Activated CD8-positive, alpha-beta memory T cell treated with anti-CD3 and anti-CD28 coated beads, Interleukin-2, amount 50 U/mL, for 4 hours (primary cell): ENCODE data around the gene NR4A3.
"Not testable (repeated sequence)": the region's sequence is repeated elsewhere in the genome, so short reads cannot be mapped to it uniquely, and the experiment has no call there.

Source experiments
- DNase-seq: peaks from one replicate; pipeline ENCODE4 v3.0.0-alpha.2; 2020

Gene NR4A3

DNA sequence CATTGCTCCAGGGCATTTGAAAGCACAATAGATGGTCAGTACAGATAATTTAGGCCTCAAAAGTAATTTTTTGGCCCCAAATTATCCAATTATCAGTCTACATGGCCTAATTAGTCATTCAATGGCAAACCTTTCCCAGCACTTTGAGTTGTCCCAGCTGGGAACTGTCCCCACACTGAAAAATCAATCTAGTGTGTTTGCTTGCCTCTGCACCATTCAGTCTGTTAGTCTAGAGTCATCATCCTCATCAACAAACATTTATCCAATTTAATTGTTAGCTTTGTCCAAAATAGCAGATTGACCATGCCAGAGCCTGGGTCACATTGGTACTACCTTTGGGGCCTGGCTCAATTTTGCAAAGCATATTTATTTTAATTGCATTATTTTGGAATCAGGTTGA lies 13.9 kb downstream of the NR4A3 start:
- no peak for DNase-seq

DNA sequence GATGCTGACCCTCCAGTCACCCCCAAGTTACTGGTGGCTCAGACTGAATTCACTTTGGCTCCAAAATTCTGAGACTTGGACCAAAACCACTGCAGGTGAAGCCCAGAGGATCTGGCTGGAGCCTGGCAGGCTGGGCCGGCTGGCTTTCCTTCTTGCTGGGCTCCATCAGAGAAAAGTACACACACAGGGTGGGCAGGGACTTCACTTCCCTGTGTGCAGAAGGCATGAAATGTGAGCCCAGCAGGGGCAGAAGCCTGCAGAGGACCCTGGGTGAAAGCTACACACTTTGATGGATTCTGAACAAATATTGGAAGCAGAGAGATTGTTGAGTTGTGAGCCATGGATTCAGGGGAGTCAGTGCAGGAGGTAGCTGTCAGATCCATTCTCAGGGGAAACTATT lies 18.4 kb downstream of the NR4A3 start:
- no peak for DNase-seq

DNA sequence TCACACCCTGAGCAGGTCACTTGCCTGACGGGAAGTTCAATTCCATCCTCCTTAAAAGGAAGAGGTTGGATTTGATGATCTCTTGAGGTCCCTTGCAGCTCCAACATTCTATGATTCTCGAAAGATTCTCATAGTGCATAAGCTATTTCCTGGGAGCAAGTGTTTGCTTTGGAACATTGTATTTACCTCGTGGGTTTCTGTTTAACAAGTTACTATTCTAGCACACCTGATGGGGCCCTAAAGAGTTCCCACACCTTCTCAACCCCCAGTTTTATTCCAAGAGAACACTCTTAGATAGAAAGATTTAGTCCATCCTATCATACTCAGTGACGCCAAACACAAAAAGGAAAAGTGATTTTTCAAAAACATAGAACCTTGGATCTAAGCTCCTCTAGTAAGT lies 23.4 kb downstream of the NR4A3 start:
- DNase-seq: no peak

DNA sequence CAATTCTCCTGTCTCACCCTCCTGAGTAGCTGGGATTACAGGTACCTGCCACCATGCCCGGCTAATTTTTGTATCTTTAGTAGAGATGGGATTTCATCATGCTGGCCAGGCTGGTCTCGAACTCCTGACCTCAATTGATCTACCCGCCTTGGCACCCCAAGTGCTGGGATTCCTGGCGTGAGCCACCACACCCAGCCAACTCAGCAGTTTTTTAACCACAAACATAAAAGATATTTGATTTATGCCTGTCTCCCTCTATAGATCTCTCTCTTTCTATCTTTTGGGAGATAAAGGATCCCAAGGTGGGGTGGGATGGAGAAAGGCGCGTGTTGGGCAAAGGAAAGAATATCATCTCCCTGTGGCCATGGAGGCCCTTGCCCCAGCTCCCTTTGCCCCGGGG lies 26.8 kb downstream of the NR4A3 start:
- DNase-seq: no peak

DNA sequence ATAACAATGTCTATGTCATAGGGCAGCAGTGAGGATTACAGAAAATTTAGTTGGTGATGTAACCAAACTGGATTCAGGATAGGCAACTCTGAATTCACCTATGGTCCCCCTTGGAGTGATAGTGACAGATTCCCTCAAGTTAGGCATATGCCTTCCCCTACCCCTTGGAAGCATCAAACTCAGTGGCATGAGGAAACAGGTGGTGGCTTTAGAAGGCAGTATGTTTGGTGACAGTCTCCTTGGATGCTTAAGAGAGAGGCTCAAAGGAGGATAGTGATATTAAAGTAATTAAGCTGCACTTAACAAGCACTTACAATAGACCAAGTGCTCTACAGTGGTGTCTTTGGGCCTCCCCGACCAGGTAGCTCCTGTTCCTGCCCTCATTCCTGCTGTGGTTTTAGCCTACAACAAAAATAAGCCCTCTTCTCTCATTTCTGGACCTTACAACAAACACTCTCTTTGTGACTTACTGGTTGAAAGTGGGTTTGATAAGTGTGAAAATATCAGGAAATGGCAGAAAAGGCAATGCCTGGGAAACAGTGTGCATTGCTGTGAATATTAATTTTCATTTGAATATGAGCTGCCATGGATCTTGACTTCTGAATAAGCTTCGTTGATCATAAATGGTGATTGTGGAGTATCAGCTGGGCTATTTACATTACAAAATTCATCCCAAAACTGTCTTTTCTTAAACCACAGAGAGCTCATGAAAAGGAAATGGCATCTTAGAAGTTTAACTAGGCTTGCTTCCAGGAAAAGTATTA lies 29.2 kb downstream of the NR4A3 start:
- no peak for DNase-seq

DNA sequence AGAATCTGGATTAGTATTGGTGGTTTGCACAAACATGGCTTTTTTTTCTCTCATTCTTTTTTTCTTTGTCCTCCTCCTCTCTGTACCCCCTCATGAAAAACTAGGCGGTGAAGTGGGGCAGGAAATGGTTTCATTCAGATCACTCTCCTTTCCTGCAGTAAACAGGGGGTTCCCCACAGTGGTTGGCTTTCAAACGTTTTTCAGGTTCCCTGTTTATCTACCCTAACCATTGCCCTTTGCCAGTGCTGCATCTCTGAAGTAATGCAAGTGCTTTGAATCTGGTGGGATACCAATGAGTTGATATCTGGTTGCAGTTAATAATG lies 29.8 kb downstream of the NR4A3 start:
- DNase-seq: no peak

DNA sequence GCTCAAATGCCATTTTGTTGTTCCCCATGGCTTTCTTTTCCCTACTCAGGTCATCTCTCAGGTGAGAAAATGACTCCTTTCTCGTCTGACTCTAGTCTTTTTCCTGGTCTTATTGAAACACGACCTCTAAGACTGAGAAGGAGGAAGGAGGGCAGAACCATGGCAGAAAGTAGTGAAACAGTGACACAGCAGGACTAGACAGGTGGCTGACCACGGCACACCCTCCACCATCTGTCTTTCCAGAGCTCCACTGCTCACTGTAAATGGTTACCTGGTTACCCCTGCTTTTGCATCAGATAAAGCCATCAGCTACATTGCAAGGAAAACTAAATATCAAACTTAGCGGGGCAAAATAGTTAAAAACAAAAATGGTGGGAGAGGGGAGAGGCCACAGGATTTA lies 30.9 kb downstream of the NR4A3 start:
- no peak for DNase-seq

DNA sequence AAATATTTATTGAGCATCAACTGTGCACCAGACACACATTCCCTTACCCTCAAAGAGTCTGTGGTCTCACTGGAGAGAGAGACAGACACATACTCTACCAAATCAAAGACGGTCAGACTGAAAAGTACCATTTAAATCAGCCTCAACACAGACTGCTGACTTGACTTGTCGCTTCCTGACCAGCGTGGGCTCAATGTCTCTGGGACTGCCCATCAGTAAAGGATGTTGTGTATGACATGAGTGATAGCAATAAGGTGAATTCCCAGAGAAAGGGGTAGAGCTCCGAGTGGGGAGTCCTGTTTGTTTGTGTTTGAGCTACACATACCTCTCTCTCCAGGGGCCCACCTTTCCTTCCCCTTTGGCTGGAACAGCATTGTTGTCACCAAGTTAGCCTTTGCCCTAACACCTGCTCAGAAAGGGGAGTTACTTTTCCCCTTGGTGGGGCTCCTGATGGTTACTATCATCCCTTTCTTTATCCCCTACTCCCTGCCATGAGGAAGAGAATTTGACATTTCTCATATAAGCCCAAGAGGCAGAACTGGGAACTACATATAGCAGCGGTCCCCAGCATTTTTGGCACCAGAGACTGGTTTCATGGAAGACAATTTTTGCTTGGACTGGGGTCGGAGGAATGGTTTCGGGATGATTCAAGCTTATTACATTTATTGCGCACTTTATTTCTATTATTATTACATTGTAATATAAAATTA lies 33.9 kb downstream of the NR4A3 start:
- DNase-seq: no peak

DNA sequence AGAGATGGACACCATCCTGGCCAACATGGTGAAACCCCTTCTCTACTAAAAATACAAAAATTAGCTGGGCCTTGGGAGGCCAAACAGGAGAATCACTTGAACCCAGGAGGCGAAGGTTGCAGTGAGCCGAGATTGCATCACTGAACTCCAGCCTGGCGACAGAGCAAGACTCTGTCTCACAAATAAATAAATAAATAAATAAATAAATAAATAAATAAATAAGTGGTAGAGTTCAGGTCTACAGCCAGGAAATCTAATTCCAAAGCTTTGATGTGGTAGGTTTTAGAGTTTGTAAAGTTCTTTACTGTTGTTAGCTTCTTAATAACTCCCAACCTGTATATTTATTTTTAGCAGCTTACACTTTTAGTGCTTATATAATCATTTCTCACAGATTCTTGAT lies 35.9 kb downstream of the NR4A3 start:
- not testable (repeated sequence) for DNase-seq

DNA sequence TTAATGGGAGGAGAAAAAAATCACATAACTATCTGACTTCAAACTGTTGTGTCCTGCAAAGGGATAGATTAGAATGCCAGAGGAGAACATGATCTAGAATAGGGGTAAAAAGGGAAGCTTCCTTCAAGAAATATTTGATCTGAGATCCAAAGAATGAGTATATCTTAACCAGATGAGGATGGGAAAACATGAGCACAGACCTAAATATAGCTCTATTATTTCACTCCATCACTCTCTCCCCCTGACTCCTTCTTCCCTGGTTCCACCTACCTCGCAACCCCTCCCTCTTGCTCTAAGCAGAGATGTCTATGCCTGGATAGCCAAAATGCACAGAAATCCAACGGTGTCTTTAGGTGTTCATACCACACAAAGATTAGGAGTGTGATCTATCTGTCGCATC lies 36.4 kb downstream of the NR4A3 start:
- DNase-seq: no peak

DNA sequence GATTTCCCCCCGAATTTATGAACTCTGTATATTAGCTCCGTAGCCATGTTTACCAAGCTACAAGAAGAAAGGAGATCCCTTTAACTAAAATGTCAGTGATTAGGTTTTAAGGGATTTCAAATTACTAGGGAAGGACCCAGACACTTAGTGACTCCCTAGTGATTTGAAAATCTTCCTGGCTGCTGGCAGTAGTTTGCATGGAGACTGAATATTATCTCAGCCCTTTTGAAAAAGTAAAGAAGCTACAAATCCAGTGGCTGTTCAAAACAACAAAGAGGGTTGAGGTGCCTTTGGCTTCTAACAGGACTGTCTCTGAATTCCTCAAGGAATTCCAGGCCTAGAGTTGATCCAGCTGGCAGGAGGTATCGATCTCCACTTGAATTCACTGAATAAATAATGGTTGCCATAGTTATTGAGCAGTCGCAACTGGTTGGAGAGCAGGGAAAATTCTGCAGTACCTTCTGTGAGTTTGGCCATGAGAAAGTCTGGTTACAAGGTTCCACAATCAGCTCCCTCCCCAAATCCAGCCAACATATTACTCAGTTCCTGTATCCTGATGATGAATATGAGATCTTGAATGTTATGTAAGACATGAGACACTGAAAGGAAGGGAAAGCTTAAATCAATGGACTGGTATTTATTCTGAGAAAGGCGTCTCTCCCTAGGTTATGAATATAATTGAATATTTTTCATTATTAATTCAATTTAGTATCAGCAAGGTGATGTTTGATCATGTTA lies 37.7 kb downstream of the NR4A3 start:
- no peak for DNase-seq

DNA sequence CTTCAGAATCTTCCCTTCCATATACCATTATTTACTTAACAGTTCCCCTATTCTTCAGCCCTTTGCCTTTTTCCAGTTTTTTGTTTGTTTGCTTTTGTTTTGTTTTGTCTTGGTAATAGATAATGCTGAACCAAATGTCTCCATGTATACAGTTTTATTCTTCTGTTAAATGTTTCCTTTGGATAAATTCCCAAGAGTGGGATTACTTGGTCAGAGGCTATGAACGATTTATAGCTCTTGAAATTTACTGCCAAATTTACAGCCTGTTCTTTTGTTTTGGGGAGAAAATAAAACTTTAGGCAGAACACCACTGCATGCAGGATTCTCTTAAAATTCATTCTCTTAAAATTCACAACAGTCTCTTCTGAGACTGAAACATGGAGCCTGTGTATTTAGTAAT lies 38.6 kb downstream of the NR4A3 start:
- no peak for DNase-seq

DNA sequence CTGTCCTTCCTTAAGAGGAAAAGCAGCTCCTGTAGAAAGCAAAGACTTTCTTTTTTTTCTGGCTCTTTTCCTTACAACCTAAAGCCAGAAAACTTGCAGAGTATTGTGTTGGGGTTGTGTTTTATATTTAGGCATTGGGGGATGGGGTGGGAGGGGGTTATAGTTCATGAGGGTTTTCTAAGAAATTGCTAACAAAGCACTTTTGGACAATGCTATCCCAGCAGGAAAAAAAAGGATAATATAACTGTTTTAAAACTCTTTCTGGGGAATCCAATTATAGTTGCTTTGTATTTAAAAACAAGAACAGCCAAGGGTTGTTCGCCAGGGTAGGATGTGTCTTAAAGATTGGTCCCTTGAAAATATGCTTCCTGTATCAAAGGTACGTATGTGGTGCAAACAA lies 42.3 kb downstream of the NR4A3 start:
- no peak for DNase-seq

DNA sequence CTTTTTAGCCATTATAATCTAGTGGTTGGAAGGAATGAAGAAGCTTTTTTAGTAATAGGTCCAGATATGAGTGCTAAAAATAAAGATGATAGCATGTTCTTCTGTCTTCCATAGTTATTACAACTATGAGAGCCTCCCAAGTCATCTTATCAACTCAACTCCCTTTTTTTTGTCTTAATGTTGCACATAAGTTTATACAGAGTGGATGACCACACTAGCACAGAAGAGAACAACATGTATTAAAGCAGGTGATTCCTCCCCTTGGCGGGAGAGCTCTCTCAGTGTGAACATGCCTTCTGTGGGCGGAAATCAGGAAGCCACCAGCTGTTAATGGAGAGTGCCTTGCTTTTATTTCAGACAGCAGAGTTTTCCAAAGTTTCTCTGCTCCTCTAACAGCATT lies 44.7 kb downstream of the NR4A3 start:
- DNase-seq: no peak

DNA sequence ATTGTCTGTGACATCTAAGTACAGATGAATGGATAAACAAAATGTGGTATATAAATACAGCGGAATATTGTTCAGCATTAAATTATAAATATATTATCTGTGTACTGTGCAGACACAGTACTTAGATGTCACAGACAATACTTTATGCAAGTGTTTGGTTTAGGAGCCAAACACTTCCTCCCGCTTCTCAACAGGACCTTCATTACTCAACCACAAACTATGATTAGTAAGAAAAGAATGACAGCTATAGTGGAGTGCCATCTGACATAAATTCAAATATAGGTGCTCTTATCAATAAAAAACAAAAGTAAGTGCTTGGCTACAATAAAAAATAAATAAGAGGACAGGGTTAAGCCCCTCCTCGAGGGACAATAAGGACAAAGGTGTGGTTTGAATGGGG lies 45.9 kb downstream of the NR4A3 start:
- DNase-seq: no peak

DNA sequence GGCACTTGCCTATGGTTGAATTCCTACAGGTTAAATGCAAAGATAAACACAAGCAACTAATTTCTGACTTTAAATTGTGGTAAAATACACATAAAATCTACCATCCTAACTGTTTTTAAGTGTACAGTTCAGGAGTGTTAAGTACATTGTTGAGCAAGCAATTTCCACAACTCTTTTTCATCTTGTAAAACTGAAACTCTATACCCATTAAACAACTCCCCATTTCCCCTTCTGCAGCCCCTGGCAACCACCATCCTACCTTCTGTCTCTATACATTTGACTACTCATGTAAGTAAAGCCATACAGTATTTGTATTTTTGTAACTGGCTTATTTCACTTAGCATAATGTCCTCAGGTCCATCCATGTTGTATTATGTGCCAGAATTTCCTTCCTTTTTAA lies 46.3 kb downstream of the NR4A3 start:
- DNase-seq: no peak

DNA sequence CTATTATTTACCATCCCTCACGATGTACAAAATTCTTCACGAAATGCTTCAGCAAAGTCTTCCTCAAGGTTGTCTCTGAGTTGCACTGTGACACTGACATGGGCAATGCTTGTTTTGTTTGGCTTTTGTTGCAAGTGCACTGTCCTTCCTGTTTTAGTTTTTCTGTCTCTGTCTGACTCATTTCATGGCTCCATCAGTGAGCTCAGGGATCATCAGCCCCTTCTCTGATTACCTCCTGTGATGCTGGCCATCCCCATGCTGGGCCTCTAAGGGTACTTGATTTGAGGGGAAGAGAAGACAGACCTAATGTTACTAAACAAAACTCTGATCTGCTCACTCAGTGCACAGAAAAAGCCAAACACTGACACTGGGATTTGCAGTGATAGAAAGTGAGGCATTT lies 47.2 kb downstream of the NR4A3 start:
- DNase-seq: no peak

DNA sequence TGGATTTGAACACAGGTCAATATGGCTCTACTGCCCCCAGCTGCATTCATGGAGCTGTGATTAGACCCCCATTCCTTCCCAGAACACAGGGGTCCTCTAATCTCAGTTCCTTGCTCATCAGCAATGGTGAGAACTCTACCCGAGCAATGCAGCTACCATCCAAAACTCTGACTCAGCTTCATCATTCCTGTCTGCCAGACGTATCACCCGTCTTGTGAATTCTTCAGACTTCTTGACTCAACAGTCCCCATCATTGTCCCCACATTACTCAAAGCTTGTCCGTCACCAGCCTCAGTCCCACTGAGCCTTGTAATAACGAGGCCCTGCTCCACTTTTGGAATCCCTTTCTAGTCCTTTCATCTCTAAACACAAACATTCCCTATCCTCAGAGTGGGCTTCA lies 48.4 kb downstream of the NR4A3 start:
- no peak for DNase-seq

DNA sequence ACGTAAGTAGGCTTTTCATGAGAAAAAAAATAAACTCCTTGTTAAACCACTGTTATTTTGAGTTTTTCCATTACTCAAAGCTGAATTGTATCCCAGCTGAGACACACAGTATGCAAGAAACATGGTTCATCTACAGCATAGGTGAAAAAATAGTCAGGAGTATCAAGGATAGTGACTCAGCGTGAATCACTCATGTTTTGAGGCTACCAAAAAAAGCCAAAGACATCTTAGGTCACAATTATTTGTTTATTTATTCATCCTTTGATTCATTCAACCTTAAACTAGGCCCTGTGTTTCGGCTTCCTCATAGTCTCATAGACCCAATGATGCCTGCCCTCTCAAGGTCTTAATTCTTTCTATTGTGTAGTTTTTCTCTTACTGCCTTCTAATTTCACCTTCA lies 51.8 kb downstream of the NR4A3 start:
- DNase-seq: no peak

DNA sequence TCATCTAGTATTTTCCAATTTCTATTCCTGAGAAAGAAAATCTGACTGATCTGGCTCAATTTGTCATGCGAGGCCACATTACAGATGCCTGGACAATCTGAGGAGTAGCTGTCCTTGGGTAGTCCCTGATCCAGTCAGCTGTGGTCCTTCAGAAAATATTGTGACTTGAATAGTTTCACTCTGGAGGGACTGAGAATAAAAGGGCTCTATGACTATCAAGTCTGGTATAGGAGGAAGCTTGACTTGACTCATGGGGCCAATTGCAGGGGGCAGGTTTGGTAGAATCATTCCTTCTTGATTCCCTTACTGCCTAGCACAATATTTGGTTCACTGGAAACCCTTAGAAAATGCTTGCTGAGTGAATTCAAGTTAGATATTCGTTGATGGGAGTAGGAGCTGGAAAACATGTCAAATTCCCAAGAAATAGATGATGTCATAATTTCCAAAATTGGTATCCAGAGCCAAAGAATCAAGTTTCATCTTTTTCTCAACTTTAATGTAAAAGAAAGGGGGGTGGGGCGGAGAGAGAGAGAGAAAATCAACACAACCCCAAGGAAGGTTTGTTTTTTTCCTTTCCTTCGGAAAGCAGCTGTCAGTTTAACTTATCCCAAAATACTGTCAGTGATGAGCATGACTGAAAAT lies 52.4 kb downstream of the NR4A3 start:
- DNase-seq: no peak

DNA sequence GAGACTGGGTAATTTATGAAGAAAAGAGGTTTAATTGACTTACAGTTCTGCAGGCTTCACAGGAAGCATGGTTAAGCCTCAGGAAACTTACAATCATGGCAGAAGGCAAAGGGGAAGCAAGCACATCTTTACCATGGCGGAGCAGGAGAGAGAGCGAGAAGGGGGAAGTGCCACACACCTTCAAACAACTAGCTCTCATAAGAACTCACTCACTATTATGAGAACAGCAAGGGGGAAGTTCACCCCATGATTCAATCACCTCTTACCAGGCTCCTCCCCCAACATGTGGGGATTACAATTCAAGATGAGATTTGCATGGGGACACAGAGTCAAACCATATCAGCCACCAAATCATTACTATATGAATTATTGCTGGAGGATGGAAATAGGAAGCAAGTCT lies 54.5 kb downstream of the NR4A3 start:
- no peak for DNase-seq

DNA sequence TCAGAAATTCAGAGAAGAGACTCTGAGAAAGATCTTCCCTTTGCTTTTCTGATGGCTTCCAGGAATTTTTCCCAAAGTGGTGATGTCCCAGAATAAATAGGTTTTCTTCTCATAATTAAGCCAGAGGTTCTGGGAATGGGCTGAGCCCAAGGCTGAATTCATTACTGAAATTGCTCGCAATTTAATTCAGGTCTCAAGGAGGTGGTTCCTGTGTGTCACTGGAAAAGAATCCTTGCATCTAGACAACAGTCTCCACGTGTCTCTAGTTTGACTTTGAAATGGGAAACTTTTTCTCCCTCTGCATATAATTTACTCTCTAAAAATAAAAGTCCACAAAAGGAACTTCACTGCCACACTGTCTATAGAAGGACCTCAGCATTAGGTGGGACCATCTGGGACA lies 57.0 kb downstream of the NR4A3 start:
- no peak for DNase-seq

DNA sequence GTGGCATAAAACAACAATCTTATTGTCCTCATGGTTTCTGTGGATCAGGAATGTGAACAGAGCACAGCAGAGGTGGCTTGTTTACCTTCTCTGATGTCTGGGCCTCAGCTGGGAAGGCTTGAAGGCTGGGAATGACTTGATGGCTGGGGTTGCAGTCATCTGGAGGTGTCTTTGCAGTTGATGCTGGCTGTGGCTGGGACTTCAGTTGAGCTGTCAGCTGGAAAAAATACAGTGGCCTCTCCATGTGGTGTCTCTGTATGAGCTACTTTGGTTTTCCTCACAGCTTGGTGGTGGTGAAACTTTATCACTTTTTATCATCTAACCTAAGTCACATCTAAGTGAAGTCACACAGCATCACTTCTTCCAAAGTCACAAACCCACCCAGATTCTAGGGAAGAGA lies 60.1 kb downstream of the NR4A3 start:
- no peak for DNase-seq

DNA sequence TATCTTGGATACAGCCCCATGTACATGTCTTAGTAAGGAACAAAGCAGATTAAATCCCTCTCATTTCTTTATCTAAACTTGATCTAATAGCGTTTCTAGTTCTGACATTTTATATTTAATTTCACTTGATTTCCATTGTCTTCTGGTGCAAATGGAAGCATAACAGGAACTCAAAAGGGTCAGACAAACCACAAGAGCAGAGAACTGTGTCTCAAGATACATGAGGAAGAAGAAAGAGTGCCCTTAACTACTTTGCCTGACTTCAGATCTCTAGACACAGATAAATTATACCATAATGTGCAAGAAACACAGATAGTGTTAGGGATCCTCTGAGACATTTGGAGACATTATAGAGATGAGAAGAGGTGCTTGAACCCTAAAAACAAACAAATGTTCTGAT lies 64.1 kb downstream of the NR4A3 start:
- DNase-seq: no peak
